ENCODE data around the gene KCNRG.

Gene KCNRG

GRCh38 chr13:50015258-50015657 lies at the start of gene KCNRG:
KCNRG (plus strand) TSS chr13:50015444; CDS start chr13:50015494, 50 bp downstream.
- TF ChIP-seq CTCF (conservative IDR thresholded peaks at IDR 0.05; ENCODE audit: low read length): no peak
- no peak for TF ChIP-seq EZH2phosphoT487 (IDR thresholded peaks at IDR 0.05; ENCODE audit: borderline replicate concordance)
- Histone ChIP-seq H3F3A (ENCODE audit: low read depth) (no peaks in the 10 kb centered on the region; the same call in 1 of the 2 replicates), H3K9me2 (replicated peaks; ENCODE audit: low read depth, low read length) (no peaks in the 10 kb centered on the region), H3K27me3 (ENCODE audit: insufficient read depth, low read length, poor library complexity, severe bottlenecking) (no peaks in the 10 kb centered on the region), H2AFZ (ENCODE audit: low read length) (no peak within 1 kb of the TSS), H3K36me3 (ENCODE audit: insufficient read depth, low read length) (peaks cover 56% of the 10 kb centered on the region), H3K9me3 (ENCODE audit: insufficient read depth, low read depth, low read length) (no peaks in the 10 kb centered on the region), H3K4me2 (ENCODE audit: low read depth, low read length, poor library complexity, severe bottlenecking) (no peak within 1 kb of the TSS), H3K4me3 (ENCODE audit: low read length, poor library complexity, severe bottlenecking) (no peak within 1 kb of the TSS), H3K79me2 (ENCODE audit: insufficient read depth, low read length) (peaks cover 34% of the 10 kb centered on the region; the same call in 1 of the 2 replicates), H3K9ac (ENCODE audit: low read depth, low read length, poor library complexity, severe bottlenecking) (no peak within 1 kb of the TSS), H3K4me1 (ENCODE audit: insufficient read depth, low read length, poor library complexity, severe bottlenecking) (peaks cover 3% of the 10 kb centered on the region), H4K20me1 (ENCODE audit: insufficient read depth, low read length, poor library complexity, severe bottlenecking) (peaks cover 10% of the 10 kb centered on the region)

GRCh38 chr13:49967456-49967855 lies 47.8 kb upstream of the KCNRG start:
- Histone ChIP-seq H3K79me2 (ENCODE audit: insufficient read depth, low read length) (no peaks in the 10 kb centered on the region), H3K9me3 (ENCODE audit: insufficient read depth, low read depth, low read length) (no peaks in the 10 kb centered on the region), H3K9ac (ENCODE audit: low read depth, low read length, poor library complexity, severe bottlenecking) (no peak overlapping the region), H3K4me1 (ENCODE audit: insufficient read depth, low read length, poor library complexity, severe bottlenecking) (no peaks in the 10 kb centered on the region), H3K27me3 (ENCODE audit: insufficient read depth, low read length, poor library complexity, severe bottlenecking) (no peaks in the 10 kb centered on the region), H4K20me1 (ENCODE audit: insufficient read depth, low read length, poor library complexity, severe bottlenecking) (no peaks in the 10 kb centered on the region), H3K9me2 (replicated peaks; ENCODE audit: low read depth, low read length) (no peaks in the 10 kb centered on the region), H3K4me2 (ENCODE audit: low read depth, low read length, poor library complexity, severe bottlenecking) (no peak overlapping the region), H3K36me3 (ENCODE audit: insufficient read depth, low read length) (no peaks in the 10 kb centered on the region), H2AFZ (ENCODE audit: low read length) (no peak overlapping the region), H3K4me3 (ENCODE audit: low read length, poor library complexity, severe bottlenecking) (no peak overlapping the region), H3F3A (ENCODE audit: low read depth) (no peaks in the 10 kb centered on the region)
- TF ChIP-seq CTCF (conservative IDR thresholded peaks at IDR 0.05; ENCODE audit: low read length) (no peak), EZH2phosphoT487 (IDR thresholded peaks at IDR 0.05; ENCODE audit: borderline replicate concordance) (no peak)

GRCh38 chr13:49972709-49973108 lies 42.5 kb upstream of the KCNRG start:
- Histone ChIP-seq H3K36me3 (ENCODE audit: insufficient read depth, low read length) (no peaks in the 10 kb centered on the region), H3K27me3 (ENCODE audit: insufficient read depth, low read length, poor library complexity, severe bottlenecking) (no peaks in the 10 kb centered on the region)

More at GRCh38 chr13:49972709-49973108, 42.5 kb upstream of the KCNRG start:
- no peak overlapping the region; the same call in 1 of the 2 replicates for H2AFZ ChIP-seq (ENCODE audit: low read length)
- TF ChIP-seq EZH2phosphoT487 (IDR thresholded peaks at IDR 0.05; ENCODE audit: borderline replicate concordance) (no peak), CTCF (conservative IDR thresholded peaks at IDR 0.05; ENCODE audit: low read length) (no peak)
- no peaks in the 10 kb centered on the region for H3K9me3 ChIP-seq (ENCODE audit: insufficient read depth, low read depth, low read length)
- no peaks in the 10 kb centered on the region for H3K79me2 ChIP-seq (ENCODE audit: insufficient read depth, low read length)
- H3K4me1 ChIP-seq (ENCODE audit: insufficient read depth, low read length, poor library complexity, severe bottlenecking): no peaks in the 10 kb centered on the region
- no peaks in the 10 kb centered on the region for H4K20me1 ChIP-seq (ENCODE audit: insufficient read depth, low read length, poor library complexity, severe bottlenecking)
- no peak overlapping the region for H3K9ac ChIP-seq (ENCODE audit: low read depth, low read length, poor library complexity, severe bottlenecking)
- no peaks in the 10 kb centered on the region for H3F3A ChIP-seq (ENCODE audit: low read depth)
- H3K4me3 ChIP-seq (ENCODE audit: low read length, poor library complexity, severe bottlenecking): no peak overlapping the region
- H3K4me2 ChIP-seq (ENCODE audit: low read depth, low read length, poor library complexity, severe bottlenecking): no peak overlapping the region
- H3K9me2 ChIP-seq (replicated peaks; ENCODE audit: low read depth, low read length): no peaks in the 10 kb centered on the region
